DND-41 (cell line): ENCODE data around the gene ALG11.
A peak's percentile ranks its signal among the peaks of the same experiment; 100 is the strongest.

ENCODE experiments used
- ATAC-seq: fragments of 200-7000 bp; cut with Tn5 transposase; 3 replicates; pipeline ENCODE4 v1.9.1; 2021; ENCODE audit warnings: low read depth; ENCODE audit not compliant: insufficient read depth
- DNase-seq: peaks from one replicate; pipeline ENCODE4 v3.0.0-alpha.2; 2020
- H2AFZ ChIP-seq: 2 replicates; pipeline ENCODE4 v1.6.0; 2012; ENCODE audit warnings: low read depth, low read length
- H3K27ac ChIP-seq: 2 replicates; pipeline ENCODE4 v1.5.1; 2012; ENCODE audit warnings: low read length, inconsistent platforms
- H3K27me3 ChIP-seq: fragments of 200-600 bp; sonication (generic); 2 replicates; pipeline ENCODE4 v1.6.0; 2012; ENCODE audit warnings: low read length, mild to moderate bottlenecking, inconsistent platforms; ENCODE audit not compliant: insufficient read depth, poor library complexity
- H3K36me3 ChIP-seq: 2 replicates; pipeline ENCODE4 v1.5.1; 2012; ENCODE audit warnings: low read length, inconsistent platforms; ENCODE audit not compliant: insufficient read depth
- H3K4me1 ChIP-seq: 2 replicates; pipeline ENCODE4 v1.5.1; 2012; ENCODE audit warnings: mild to moderate bottlenecking, low read length; ENCODE audit not compliant: insufficient read depth
- H3K4me2 ChIP-seq: 2 replicates; pipeline ENCODE4 v1.6.0; 2012; ENCODE audit warnings: mild to moderate bottlenecking, moderate library complexity, low read length, inconsistent platforms; ENCODE audit not compliant: insufficient read depth
- H3K4me3 ChIP-seq, 2 experiments: fragments of 200-600 bp in 1 of 2; shearing (Covaris generic) in 1 of 2; 2 replicates each; pipeline ENCODE4 v1.5.1; 2012 to 2016; ENCODE audit warnings: inconsistent platforms in 2 of 2, low read length in 2 of 2, mild to moderate bottlenecking in 2 of 2, low read depth in 1 of 2, moderate library complexity in 1 of 2
- H3K79me2 ChIP-seq: 2 replicates; pipeline ENCODE4 v1.6.0; 2012; ENCODE audit warnings: low read length, inconsistent platforms; ENCODE audit not compliant: insufficient read depth
- H3K9ac ChIP-seq: 2 replicates; pipeline ENCODE4 v1.6.0; 2012; ENCODE audit warnings: low read depth, mild to moderate bottlenecking, inconsistent platforms, low read length, moderate library complexity
- H3K9me3 ChIP-seq: 2 replicates; pipeline ENCODE4 v1.5.1; 2012; ENCODE audit warnings: low read length, moderate library complexity, mild to moderate bottlenecking, inconsistent platforms; ENCODE audit not compliant: insufficient read depth, severe bottlenecking
- H4K20me1 ChIP-seq: 2 replicates; pipeline ENCODE4 v1.6.0; 2012; ENCODE audit warnings: low read length; ENCODE audit not compliant: insufficient read depth
- EZH2 ChIP-seq: IDR thresholded peaks from 3 replicates; pipeline ENCODE4 v1.6.1; 2012; ENCODE audit warnings: borderline replicate concordance, low read depth, mild to moderate bottlenecking, moderate library complexity, low read length, inconsistent platforms; ENCODE audit not compliant: severe bottlenecking
- TF ChIP-seq, protein P1 (sequence below): IDR thresholded peaks from 2 replicates; pipeline ENCODE4 v1.5.1; 2012; ENCODE audit warnings: borderline replicate concordance, low read length, moderate library complexity, mild to moderate bottlenecking; ENCODE audit not compliant: poor library complexity, severe bottlenecking; ENCODE audit errors: extremely low read depth

The ALG11 gene

DNA sequence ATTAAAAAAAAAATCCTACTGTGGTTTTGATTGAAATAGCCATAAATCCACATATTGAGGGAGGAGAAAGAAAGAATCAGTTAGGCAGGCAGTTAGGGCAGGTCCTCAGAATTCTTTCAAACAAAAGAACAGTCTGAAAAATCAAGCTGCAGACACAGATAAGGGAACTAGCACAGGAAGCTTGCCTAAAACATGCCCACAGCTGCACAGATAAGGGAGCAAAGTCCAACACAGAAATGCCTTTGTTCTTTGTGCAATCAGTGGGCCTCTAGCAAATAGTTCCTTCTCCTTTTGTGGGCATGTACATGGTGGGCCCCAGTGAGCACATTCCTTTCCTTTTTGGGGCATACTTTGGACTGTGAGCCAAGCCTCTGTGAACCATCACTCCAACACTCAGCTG lies 55.0 kb downstream of the ALG11 start:
- H3K27me3 ChIP-seq, result no peaks in the 10 kb centered on the region
- H3K79me2 ChIP-seq, result no peaks in the 10 kb centered on the region
- no peaks in the 10 kb centered on the region; the same call in 1 of the 2 replicates for H3K4me1 ChIP-seq
- no peak overlapping the region for H3K9ac ChIP-seq
- no peak overlapping the region for H2AFZ ChIP-seq
- H3K4me3 ChIP-seq, result no peak overlapping the region
- peaks cover 16% of the 10 kb centered on the region for H3K9me3 ChIP-seq
- no peak for TF ChIP-seq EZH2
- TF ChIP-seq, protein P1, sequence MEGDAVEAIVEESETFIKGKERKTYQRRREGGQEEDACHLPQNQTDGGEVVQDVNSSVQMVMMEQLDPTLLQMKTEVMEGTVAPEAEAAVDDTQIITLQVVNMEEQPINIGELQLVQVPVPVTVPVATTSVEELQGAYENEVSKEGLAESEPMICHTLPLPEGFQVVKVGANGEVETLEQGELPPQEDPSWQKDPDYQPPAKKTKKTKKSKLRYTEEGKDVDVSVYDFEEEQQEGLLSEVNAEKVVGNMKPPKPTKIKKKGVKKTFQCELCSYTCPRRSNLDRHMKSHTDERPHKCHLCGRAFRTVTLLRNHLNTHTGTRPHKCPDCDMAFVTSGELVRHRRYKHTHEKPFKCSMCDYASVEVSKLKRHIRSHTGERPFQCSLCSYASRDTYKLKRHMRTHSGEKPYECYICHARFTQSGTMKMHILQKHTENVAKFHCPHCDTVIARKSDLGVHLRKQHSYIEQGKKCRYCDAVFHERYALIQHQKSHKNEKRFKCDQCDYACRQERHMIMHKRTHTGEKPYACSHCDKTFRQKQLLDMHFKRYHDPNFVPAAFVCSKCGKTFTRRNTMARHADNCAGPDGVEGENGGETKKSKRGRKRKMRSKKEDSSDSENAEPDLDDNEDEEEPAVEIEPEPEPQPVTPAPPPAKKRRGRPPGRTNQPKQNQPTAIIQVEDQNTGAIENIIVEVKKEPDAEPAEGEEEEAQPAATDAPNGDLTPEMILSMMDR, result no peak
- H4K20me1 ChIP-seq, result no peaks in the 10 kb centered on the region
- H3K4me2 ChIP-seq, result no peak overlapping the region
- no peaks in the 10 kb centered on the region for H3K36me3 ChIP-seq
- DNase-seq (no peak), ATAC-seq (no peak)
- H3K27ac ChIP-seq, result no peak overlapping the region

DNA sequence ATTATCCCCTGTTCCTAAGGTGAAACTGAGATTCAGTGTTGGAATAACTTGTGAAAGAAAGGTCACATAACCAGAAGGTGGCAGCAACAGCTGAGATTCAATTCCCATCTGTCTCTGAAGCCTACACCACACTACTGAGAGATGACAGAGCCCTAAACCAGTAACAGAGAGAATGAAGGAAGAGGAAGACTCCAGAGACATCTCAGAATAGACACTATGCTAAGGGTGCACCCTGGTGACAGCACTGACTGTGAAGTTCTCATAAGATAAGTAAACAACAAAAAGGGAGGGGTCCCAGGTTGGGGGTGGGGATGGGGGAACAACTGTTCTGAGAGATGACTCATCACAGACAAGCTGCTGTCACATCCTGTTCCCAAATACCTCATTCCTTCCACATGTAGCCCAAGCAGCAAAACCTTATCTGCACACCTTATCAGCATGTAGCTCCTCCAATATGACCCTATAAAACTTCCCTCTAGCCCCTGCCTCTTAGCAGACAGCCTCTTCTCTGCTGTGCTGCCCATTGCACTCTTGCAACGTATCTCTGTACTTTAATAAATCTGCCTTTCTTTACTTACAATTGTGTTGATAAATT lies 58.8 kb downstream of the ALG11 start:
- TF ChIP-seq, protein P1, result no peak
- TF ChIP-seq EZH2, result no peak
- peaks cover 14% of the 10 kb centered on the region for H3K9me3 ChIP-seq
- ATAC-seq (peak; percentile 55), DNase-seq (peak; percentile 34)
- H3K4me2 ChIP-seq, result no peak overlapping the region
- H3K9ac ChIP-seq, result no peak overlapping the region
- H3K4me3 ChIP-seq, result no peak overlapping the region
- no peak overlapping the region for H2AFZ ChIP-seq
- no peaks in the 10 kb centered on the region for H4K20me1 ChIP-seq
- no peaks in the 10 kb centered on the region for H3K36me3 ChIP-seq
- no peaks in the 10 kb centered on the region for H3K27me3 ChIP-seq
- no peaks in the 10 kb centered on the region for H3K79me2 ChIP-seq
- no peaks in the 10 kb centered on the region; the same call in 1 of the 2 replicates for H3K4me1 ChIP-seq
- no peak overlapping the region for H3K27ac ChIP-seq
